Nephron progenitor cell (in vitro differentiated cells): ENCODE data around the gene BCL7A.

Experiments
- DNase-seq: peaks from one replicate; pipeline ENCODE4 v3.0.0; 2021
- H3K27ac Mint-ChIP-seq: 2 replicates; pipeline ENCODE4 v1.8.0; 2021; ENCODE audit warnings: mild to moderate bottlenecking, moderate library complexity, mixed read lengths
- H3K27me3 Mint-ChIP-seq: 2 replicates; pipeline ENCODE4 v1.8.0; 2021; ENCODE audit warnings: mild to moderate bottlenecking, low read depth, mixed read lengths; ENCODE audit not compliant: poor library complexity
- H3K36me3 Mint-ChIP-seq: 2 replicates; pipeline ENCODE4 v1.8.0; 2021; ENCODE audit warnings: low read depth, mixed read lengths
- H3K4me1 Mint-ChIP-seq: 2 replicates; pipeline ENCODE4 v1.8.0; 2021; ENCODE audit warnings: mixed read lengths
- H3K4me3 Mint-ChIP-seq: 2 replicates; pipeline ENCODE4 v1.8.0; 2021; ENCODE audit warnings: mild to moderate bottlenecking, moderate library complexity, mixed read lengths
- H3K9me3 Mint-ChIP-seq: 2 replicates; pipeline ENCODE4 v1.8.0; 2021; ENCODE audit warnings: mild to moderate bottlenecking, moderate library complexity, mixed read lengths
- TF ChIP-seq, protein P1 (sequence below): fragments of 200-600 bp; sonication (generic); IDR thresholded peaks from 2 replicates; pipeline ENCODE4 v1.5.0; 2021; ENCODE audit warnings: antibody characterized with exemption

BCL7A gene

DNA sequence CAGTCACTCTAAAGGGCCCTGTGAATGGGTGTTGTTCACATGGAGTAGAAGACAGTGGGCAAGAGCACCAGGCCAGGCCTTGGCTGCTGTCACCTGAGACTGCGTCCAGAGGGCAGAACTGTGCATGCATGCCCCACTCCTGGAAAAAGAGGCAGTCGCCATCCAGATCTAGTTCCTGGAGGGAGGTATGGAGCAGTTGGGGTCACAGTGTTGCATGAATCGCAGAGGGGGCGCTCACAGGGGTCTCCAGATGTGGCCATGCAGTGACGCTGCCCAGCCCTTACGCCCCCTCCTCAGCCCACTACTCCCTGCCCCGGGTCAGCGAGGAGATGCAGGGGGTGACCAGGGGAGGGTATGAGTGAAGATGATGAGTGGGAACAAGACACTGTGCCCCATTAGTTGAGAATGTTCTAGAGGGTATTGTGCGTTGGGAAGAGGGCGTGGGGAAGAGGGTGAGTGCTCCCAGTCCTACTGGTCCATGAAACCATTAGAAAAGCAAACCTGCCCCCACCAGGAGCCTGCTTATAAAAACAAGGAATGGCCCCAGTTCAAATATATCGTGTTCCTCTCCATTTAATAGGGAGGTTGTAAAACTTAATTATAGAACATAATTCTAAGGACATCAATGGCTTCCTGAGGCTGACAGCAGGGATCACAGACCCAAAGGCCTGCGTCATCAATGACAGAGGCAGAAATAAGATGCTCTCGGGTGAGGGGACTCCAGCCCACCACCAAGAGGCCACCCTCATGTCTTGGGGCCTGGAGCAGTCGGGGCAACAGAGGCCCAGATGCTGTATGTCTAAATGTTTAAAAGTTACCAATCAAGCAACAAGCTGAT, 32.2 kb upstream of the BCL7A start:
- H3K4me1 Mint-ChIP-seq: peaks cover 50% of the 10 kb centered on the region
- TF ChIP-seq, protein P1, sequence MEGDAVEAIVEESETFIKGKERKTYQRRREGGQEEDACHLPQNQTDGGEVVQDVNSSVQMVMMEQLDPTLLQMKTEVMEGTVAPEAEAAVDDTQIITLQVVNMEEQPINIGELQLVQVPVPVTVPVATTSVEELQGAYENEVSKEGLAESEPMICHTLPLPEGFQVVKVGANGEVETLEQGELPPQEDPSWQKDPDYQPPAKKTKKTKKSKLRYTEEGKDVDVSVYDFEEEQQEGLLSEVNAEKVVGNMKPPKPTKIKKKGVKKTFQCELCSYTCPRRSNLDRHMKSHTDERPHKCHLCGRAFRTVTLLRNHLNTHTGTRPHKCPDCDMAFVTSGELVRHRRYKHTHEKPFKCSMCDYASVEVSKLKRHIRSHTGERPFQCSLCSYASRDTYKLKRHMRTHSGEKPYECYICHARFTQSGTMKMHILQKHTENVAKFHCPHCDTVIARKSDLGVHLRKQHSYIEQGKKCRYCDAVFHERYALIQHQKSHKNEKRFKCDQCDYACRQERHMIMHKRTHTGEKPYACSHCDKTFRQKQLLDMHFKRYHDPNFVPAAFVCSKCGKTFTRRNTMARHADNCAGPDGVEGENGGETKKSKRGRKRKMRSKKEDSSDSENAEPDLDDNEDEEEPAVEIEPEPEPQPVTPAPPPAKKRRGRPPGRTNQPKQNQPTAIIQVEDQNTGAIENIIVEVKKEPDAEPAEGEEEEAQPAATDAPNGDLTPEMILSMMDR: no peak
- H3K27me3 Mint-ChIP-seq: peaks cover 10% of the 10 kb centered on the region
- DNase-seq: peak; percentile 39
- H3K9me3 Mint-ChIP-seq: peaks cover 17% of the 10 kb centered on the region
- no peak overlapping the region for H3K4me3 Mint-ChIP-seq
- H3K36me3 Mint-ChIP-seq: peaks cover 4% of the 10 kb centered on the region
- peak overlapping the region; percentile 86 for H3K27ac Mint-ChIP-seq

DNA sequence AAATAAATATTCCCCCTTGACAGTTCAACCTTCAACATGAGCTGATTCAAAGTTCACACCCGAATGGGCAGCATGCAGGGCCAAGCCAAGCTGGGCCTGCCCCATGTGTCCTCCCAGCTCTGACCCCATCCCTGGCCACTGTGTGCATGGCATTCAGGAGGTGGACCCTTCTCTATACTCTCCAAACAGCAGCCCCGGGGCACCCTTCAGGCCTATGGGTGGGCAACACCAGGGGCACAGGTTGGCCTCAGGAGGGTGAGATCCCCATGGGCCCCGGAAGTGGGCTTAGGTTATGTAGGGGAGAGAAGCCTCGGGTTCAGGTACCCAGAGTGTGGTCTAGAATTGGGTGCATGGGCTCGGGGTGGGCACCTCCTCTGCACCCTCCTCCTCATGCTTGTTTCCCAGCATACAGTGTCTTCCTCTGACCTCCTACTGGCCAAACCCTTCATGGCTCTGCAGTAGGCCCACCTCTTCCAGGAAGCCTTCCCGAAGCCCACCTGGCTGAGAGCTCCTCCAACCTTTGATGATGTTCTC, 31.5 kb upstream of the BCL7A start:
- H3K4me3 Mint-ChIP-seq: no peak overlapping the region
- H3K27me3 Mint-ChIP-seq: peaks cover 10% of the 10 kb centered on the region
- peaks cover 4% of the 10 kb centered on the region for H3K36me3 Mint-ChIP-seq
- no peak for DNase-seq
- H3K9me3 Mint-ChIP-seq: peaks cover 20% of the 10 kb centered on the region
- peaks cover 46% of the 10 kb centered on the region for H3K4me1 Mint-ChIP-seq
- TF ChIP-seq, protein P1: no peak
- H3K27ac Mint-ChIP-seq: peak overlapping the region; percentile 72

DNA sequence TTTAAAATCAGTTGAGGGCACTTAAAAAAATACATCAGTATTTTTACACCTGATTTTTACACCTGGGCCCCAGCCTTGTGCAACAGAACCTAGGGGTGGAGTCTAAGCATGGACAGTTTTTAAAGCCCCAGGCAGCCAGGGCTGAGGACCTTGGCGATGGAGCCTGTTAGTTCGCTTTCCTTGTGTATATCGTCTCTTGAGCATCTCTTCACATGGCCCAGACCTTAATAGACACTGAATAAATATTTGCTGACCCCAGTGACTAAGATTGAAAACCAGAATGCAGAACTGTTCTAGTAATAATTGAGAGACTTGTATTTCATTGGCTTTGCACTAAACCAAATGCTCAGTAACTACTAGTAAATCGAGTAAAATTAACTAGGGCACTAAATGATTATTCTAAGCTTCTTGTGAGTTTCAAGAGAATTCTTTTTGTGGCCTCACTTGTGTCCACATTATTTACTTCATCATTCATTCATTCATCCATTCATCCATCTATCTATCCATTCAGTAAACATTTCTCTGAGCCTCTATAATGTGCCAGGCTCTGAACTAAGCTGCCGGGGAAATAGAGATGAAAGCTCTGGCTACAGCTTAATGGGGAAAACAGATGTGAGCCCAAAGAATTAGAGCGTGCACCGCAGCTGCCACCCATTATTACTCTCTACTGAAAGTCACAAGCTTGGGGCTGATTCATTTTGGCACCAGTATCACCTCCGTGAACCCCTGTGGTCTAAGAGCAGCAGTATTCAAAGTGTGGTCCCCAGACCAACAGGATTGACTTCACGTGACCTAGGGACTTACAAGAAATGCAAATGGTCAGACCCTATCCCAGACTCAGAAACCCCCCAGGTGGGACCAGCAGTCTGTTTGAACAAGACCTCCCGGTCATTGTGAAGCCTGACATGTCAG, 30.7 kb upstream of the BCL7A start:
- H3K27ac Mint-ChIP-seq: peak overlapping the region; percentile 72

DNA sequence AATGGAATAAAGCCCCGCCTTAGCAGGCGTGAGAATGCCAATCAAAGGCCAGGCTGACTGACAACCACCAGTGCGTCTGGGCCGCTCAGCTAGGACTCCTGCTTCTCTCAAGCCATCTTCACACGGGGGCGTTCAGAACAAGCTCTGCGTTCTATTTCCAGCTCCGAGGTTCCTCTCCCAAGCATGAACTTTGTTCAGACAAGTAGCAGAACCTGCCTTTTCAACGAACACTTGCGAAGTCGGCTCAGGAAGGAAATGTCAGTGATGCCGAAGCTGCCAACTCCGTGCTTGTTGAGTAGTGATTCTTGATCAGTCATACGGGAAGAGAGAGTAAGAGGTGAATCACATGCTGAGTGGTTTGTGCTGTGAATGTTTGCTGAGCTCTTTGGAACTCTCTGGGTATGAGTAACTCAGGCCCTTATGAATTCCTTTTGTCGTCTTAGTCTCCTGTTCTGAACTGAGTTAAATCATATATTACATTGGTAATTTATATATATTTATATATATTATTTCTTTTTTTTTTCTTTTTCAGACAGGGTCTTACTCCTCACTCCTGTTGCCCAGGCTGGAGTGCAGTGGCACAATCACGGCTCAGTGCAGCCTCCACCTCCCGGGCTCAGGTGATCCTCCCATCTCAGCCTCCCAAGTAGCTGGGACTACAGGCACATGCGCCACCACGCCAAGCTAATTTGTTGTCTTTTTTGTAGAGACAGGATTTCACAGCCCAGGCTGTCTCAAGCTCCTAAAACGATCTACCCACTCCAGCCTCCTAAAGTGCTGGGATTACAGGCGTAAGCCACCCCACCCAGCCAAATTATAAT, 29.4 kb upstream of the BCL7A start:
- no peak for DNase-seq
- no peak overlapping the region for H3K27ac Mint-ChIP-seq
- peaks cover 47% of the 10 kb centered on the region for H3K4me1 Mint-ChIP-seq
- H3K36me3 Mint-ChIP-seq: peaks cover 4% of the 10 kb centered on the region
- H3K9me3 Mint-ChIP-seq: peaks cover 24% of the 10 kb centered on the region
- H3K27me3 Mint-ChIP-seq: peaks cover 6% of the 10 kb centered on the region
- no peak overlapping the region for H3K4me3 Mint-ChIP-seq
- TF ChIP-seq, protein P1: no peak

More for the DNA sequence above, 30.7 kb upstream of the BCL7A start:
- no peak for DNase-seq
- Mint-ChIP-seq H3K27me3 (peaks cover 10% of the 10 kb centered on the region), H3K36me3 (peaks cover 4% of the 10 kb centered on the region), H3K9me3 (peaks cover 20% of the 10 kb centered on the region), H3K4me3 (no peak overlapping the region), H3K4me1 (peaks cover 46% of the 10 kb centered on the region)
- TF ChIP-seq, protein P1: no peak
